ENCODE data around the gene TSPOAP1. TPM values are rescaled to one million over a fixed set of nuclear protein-coding genes. Genes with fewer than 3 reads are reported as not detected.

TSPOAP1 gene
- total RNA-seq, 1 donor from 2014 or later: 3.5 TPM

GRCh38 chr17:58368860-58369213 is 40.2 kb upstream of the TSPOAP1 start:
- TF ChIP-seq CTCF (conservative IDR thresholded peaks at IDR 0.05; ENCODE audit: low read depth, low read length): no peak
- DNase-seq (ENCODE audit: low read depth): no peak
- no peak overlapping the region for H3K4me3 ChIP-seq (ENCODE audit: low read depth, low read length)

- no peak overlapping the region for H3K4me3 ChIP-seq (ENCODE audit: low read depth, low read length)
- no peak for TF ChIP-seq CTCF (conservative IDR thresholded peaks at IDR 0.05; ENCODE audit: low read depth, low read length)
- no peak for DNase-seq (ENCODE audit: low read depth)
Observed at GRCh38 chr17:58367461-58367860, 38.9 kb upstream of the TSPOAP1 start.

- TF ChIP-seq CTCF (conservative IDR thresholded peaks at IDR 0.05; ENCODE audit: low read depth, low read length): no peak
- DNase-seq (ENCODE audit: low read depth): no peak
- no peak overlapping the region for H3K4me3 ChIP-seq (ENCODE audit: low read depth, low read length)
Observed at GRCh38 chr17:58365980-58366595, 37.5 kb upstream of the TSPOAP1 start.

- TF ChIP-seq CTCF (conservative IDR thresholded peaks at IDR 0.05; ENCODE audit: low read depth, low read length): no peak
- DNase-seq (ENCODE audit: low read depth): no peak
Observed at GRCh38 chr17:58365185-58365979, 36.8 kb upstream of the TSPOAP1 start.

GRCh38 chr17:58364270-58364942 is 35.8 kb upstream of the TSPOAP1 start:
- no peak overlapping the region for H3K4me3 ChIP-seq (ENCODE audit: low read depth, low read length)
- no peak for DNase-seq (ENCODE audit: low read depth)
- no peak for TF ChIP-seq CTCF (conservative IDR thresholded peaks at IDR 0.05; ENCODE audit: low read depth, low read length)

More at GRCh38 chr17:58365185-58365979, 36.8 kb upstream of the TSPOAP1 start:
- no peak overlapping the region for H3K4me3 ChIP-seq (ENCODE audit: low read depth, low read length)

GRCh38 chr17:58363457-58364185 is 35.0 kb upstream of the TSPOAP1 start:
- no peak for DNase-seq (ENCODE audit: low read depth)
- H3K4me3 ChIP-seq (ENCODE audit: low read depth, low read length): no peak overlapping the region
- TF ChIP-seq CTCF (conservative IDR thresholded peaks at IDR 0.05; ENCODE audit: low read depth, low read length): no peak

Data from epithelial cell of proximal tubule (primary cell).